Memory B cell (primary cell): ENCODE data around the gene GREM1.

Experiments used
- ATAC-seq: fragments of 150-1000 bp; cut with Tn5 transposase; 2 replicates; pipeline ENCODE4 v1.10.0; 2021; ENCODE audit warnings: low read depth, mild to moderate bottlenecking, moderate library complexity
- DNase-seq, 2 donors: peaks; one replicate each; pipeline ENCODE4 v3.0.0; 2022; ENCODE audit warnings: low spot score in 2 of 2
- H3K27ac Mint-ChIP-seq: one replicate; pipeline ENCODE4 v1.8.0; 2022; ENCODE audit warnings: mild to moderate bottlenecking, moderate library complexity, mixed read lengths
- H3K27me3 Mint-ChIP-seq: one replicate; pipeline ENCODE4 v1.8.0; 2022; ENCODE audit warnings: mixed read lengths
- H3K36me3 Mint-ChIP-seq: one replicate; pipeline ENCODE4 v1.8.0; 2022; ENCODE audit warnings: mild to moderate bottlenecking, mixed read lengths
- H3K4me1 Mint-ChIP-seq: one replicate; pipeline ENCODE4 v1.8.0; 2022; ENCODE audit warnings: mixed read lengths
- H3K4me3 Mint-ChIP-seq: one replicate; pipeline ENCODE4 v1.8.0; 2022; ENCODE audit warnings: mild to moderate bottlenecking, moderate library complexity, mixed read lengths
- H3K9me3 Mint-ChIP-seq: one replicate; pipeline ENCODE4 v1.8.0; 2022; ENCODE audit warnings: mixed read lengths

Gene GREM1

GRCh38 chr15:32709295-32710033, 8.3 kb upstream of the GREM1 start:
- peaks cover 10% of the 10 kb centered on the region for H3K27me3 Mint-ChIP-seq
- DNase-seq = no peak
- H3K27ac Mint-ChIP-seq = no peak overlapping the region
- H3K4me1 Mint-ChIP-seq = no peaks in the 10 kb centered on the region
- no peak overlapping the region for H3K4me3 Mint-ChIP-seq
- H3K36me3 Mint-ChIP-seq = no peaks in the 10 kb centered on the region
- no peaks in the 10 kb centered on the region for H3K9me3 Mint-ChIP-seq
- ATAC-seq = no peak

DNA sequence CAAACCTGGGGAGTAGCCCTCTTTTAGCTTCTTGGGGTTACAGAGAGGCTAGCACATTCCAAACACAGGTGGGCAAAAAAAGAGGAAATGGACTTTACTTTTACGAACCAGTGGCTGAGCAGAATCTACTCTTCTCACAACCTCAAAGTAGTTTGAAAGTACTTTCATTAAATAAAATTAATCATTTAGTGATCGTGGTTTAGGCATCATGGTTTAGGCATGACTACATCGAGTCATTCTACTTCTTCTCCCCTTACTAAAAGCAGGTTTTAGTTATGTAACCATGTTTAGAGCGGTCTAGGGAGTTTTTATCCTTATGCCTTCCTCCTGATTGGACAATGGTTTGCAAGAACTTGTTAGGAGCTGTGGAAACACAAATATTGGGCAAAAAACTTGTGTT, 2.5 kb upstream of the GREM1 start:
- H3K27ac Mint-ChIP-seq = no peak overlapping the region
- ATAC-seq = peak; percentile 53

GRCh38 chr15:32716216-32716914, 1.4 kb upstream of the GREM1 start:
- H3K36me3 Mint-ChIP-seq = no peaks in the 10 kb centered on the region
- H3K9me3 Mint-ChIP-seq = no peaks in the 10 kb centered on the region
- H3K4me3 Mint-ChIP-seq = peak overlapping the region; percentile 46
- H3K27me3 Mint-ChIP-seq = peaks cover 18% of the 10 kb centered on the region
- ATAC-seq (no peak), DNase-seq (no peak)
- no peak overlapping the region for H3K27ac Mint-ChIP-seq
- peaks cover 20% of the 10 kb centered on the region for H3K4me1 Mint-ChIP-seq

More for the DNA sequence above, 2.5 kb upstream of the GREM1 start:
- no peaks in the 10 kb centered on the region for H3K36me3 Mint-ChIP-seq
- peaks cover 18% of the 10 kb centered on the region for H3K27me3 Mint-ChIP-seq
- no peak overlapping the region for H3K4me3 Mint-ChIP-seq
- peaks cover 20% of the 10 kb centered on the region for H3K4me1 Mint-ChIP-seq
- DNase-seq = no peak
- H3K9me3 Mint-ChIP-seq = no peaks in the 10 kb centered on the region

DNA sequence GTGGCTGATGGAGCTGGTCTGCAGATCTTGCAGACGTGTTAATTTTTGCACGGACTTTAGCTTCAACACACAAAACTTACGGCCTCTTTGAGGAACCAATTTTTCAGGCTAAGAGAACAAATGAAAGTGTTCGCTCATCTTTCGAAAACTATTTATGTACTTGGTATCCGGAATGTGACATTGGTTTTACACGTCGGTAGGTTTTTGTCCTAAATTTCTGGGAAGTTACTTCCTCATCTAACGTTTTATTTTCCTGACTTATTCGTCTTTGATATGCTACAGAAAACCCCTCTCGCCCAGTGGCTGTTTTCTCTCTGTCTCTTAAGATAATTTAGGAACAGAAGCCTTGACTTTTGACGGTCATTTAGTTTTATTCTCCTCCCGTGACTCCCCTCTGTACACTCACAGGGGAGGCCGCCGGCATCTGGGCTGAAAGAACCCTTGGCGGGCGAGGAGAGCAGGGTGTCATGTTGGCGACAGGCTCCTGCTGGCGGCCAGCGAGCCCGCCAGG, 834 bp upstream of the GREM1 start:
- no peak for ATAC-seq
- Mint-ChIP-seq H3K4me1 (peaks cover 20% of the 10 kb centered on the region), H3K9me3 (no peaks in the 10 kb centered on the region), H3K4me3 (peak overlapping the region; percentile 46), H3K36me3 (no peaks in the 10 kb centered on the region), H3K27ac (peak overlapping the region; percentile 9), H3K27me3 (peaks cover 16% of the 10 kb centered on the region)
- no peak for DNase-seq

GRCh38 chr15:32718227-32718820, 520 bp downstream of the GREM1 start:
- Mint-ChIP-seq H3K27ac (no peak overlapping the region), H3K9me3 (no peaks in the 10 kb centered on the region), H3K4me3 (peak overlapping the region; percentile 29), H3K27me3 (peaks cover 17% of the 10 kb centered on the region), H3K36me3 (no peaks in the 10 kb centered on the region), H3K4me1 (peaks cover 24% of the 10 kb centered on the region)
- no peak for ATAC-seq
- no peak for DNase-seq

- Mint-ChIP-seq H3K4me1 (peaks cover 24% of the 10 kb centered on the region), H3K4me3 (peak overlapping the region; percentile 39), H3K9me3 (no peaks in the 10 kb centered on the region), H3K36me3 (no peaks in the 10 kb centered on the region), H3K27me3 (peaks cover 17% of the 10 kb centered on the region), H3K27ac (no peak overlapping the region)
- ATAC-seq = no peak
- no peak for DNase-seq
Measured at GRCh38 chr15:32718821-32719716, 1.3 kb downstream of the GREM1 start.

GRCh38 chr15:32721596-32721995, 3.8 kb downstream of the GREM1 start:
- no peak overlapping the region for H3K27ac Mint-ChIP-seq
- H3K36me3 Mint-ChIP-seq = no peaks in the 10 kb centered on the region
- peaks cover 6% of the 10 kb centered on the region for H3K9me3 Mint-ChIP-seq
- DNase-seq (no peak), ATAC-seq (no peak)
- peaks cover 21% of the 10 kb centered on the region for H3K4me1 Mint-ChIP-seq
- no peak overlapping the region for H3K4me3 Mint-ChIP-seq
- H3K27me3 Mint-ChIP-seq = peaks cover 22% of the 10 kb centered on the region

- peaks cover 6% of the 10 kb centered on the region for H3K9me3 Mint-ChIP-seq
- no peak overlapping the region for H3K27ac Mint-ChIP-seq
- peaks cover 18% of the 10 kb centered on the region for H3K27me3 Mint-ChIP-seq
- ATAC-seq (no peak), DNase-seq (no peak)
- peaks cover 15% of the 10 kb centered on the region for H3K4me1 Mint-ChIP-seq
- no peak overlapping the region for H3K4me3 Mint-ChIP-seq
- H3K36me3 Mint-ChIP-seq = no peaks in the 10 kb centered on the region
Measured at GRCh38 chr15:32722136-32722535, 4.3 kb downstream of the GREM1 start.

DNA sequence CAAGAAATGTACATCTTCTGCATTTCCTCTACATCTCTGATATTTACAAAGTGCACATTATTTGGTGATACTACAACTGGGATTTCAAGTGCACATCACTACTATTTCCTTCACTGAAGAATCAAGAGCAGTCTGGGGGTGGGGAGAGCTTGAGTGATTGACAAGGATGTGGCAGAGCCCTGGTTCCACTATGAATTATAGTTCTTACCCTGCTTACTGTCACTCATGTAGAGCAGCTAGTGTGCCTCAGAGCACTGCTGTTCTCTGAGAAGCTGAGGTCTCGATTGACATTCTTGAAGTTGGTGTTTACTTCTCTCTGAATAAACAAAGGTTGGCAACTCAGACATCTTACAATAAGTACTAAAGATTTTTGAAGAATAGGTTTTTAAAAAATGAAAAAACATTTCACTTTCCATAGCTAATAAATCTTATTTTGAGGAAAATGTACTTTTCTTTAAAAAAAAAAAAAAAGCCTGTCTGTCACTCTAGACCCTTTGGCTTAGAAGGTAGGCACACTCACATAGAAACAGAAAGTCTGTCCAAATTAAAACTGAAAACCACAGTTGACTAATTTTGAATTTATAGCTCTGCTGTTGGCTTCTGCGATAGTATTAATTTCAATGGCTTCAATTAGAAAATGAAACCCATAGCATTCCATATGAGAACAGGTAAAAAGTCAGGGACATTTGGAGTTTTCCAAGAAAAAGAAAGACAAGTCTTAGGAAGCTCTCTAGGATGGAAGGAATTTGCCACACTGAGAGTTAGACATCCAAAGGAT, 5.6 kb downstream of the GREM1 start:
- DNase-seq (no peak), ATAC-seq (no peak)
- Mint-ChIP-seq H3K36me3 (no peaks in the 10 kb centered on the region), H3K9me3 (peaks cover 6% of the 10 kb centered on the region), H3K27ac (no peak overlapping the region), H3K27me3 (peaks cover 15% of the 10 kb centered on the region), H3K4me1 (peaks cover 11% of the 10 kb centered on the region), H3K4me3 (no peak overlapping the region)

- Mint-ChIP-seq H3K27me3 (peaks cover 28% of the 10 kb centered on the region), H3K36me3 (no peaks in the 10 kb centered on the region), H3K27ac (no peak overlapping the region), H3K9me3 (peaks cover 6% of the 10 kb centered on the region), H3K4me1 (peaks cover 3% of the 10 kb centered on the region), H3K4me3 (no peak overlapping the region)
- ATAC-seq (no peak), DNase-seq (no peak)
Measured at GRCh38 chr15:32729700-32730395, 12.0 kb downstream of the GREM1 start.

DNA sequence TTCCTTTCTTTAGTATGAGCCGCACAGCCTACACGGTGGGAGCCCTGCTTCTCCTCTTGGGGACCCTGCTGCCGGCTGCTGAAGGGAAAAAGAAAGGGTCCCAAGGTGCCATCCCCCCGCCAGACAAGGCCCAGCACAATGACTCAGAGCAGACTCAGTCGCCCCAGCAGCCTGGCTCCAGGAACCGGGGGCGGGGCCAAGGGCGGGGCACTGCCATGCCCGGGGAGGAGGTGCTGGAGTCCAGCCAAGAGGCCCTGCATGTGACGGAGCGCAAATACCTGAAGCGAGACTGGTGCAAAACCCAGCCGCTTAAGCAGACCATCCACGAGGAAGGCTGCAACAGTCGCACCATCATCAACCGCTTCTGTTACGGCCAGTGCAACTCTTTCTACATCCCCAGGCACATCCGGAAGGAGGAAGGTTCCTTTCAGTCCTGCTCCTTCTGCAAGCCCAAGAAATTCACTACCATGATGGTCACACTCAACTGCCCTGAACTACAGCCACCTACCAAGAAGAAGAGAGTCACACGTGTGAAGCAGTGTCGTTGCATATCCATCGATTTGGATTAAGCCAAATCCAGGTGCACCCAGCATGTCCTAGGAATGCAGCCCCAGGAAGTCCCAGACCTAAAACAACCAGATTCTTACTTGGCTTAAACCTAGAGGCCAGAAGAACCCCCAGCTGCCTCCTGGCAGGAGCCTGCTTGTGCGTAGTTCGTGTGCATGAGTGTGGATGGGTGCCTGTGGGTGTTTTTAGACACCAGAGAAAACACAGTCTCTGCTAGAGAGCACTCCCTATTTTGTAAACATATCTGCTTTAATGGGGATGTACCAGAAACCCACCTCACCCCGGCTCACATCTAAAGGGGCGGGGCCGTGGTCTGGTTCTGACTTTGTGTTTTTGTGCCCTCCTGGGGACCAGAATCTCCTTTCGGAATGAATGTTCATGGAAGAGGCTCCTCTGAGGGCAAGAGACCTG, 13.2 kb downstream of the GREM1 start:
- DNase-seq = no peak

More for the DNA sequence above, 13.2 kb downstream of the GREM1 start:
- Mint-ChIP-seq H3K4me3 (peak overlapping the region; percentile 70), H3K36me3 (no peaks in the 10 kb centered on the region), H3K9me3 (peaks cover 6% of the 10 kb centered on the region), H3K4me1 (peaks cover 3% of the 10 kb centered on the region), H3K27me3 (peaks cover 24% of the 10 kb centered on the region), H3K27ac (no peak overlapping the region)
- peak; percentile 50 for ATAC-seq
